Prostate gland (tissue), 2 donors: Measurements from ENCODE around the gene SLC9A4. TPM values are rescaled to one million over a fixed set of nuclear protein-coding genes. Genes with fewer than 3 reads are reported as not detected.

ENCODE experiments used
- DNase-seq: peaks from one replicate; pipeline ENCODE4 v3.0.0-alpha.2; 2019; ENCODE audit warnings: low spot score
- H3K27ac ChIP-seq, 2 donors: fragments of 200-600 bp; sonication (generic); 2 replicates each; pipeline ENCODE4 v1.5.1; 2017 to 2019
- H3K27me3 ChIP-seq: fragments of 200-600 bp; sonication (generic); replicated peaks from 2 replicates; pipeline ENCODE4 v1.5.1; 2019; ENCODE audit not compliant: insufficient read depth
- H3K36me3 ChIP-seq, 2 donors: fragments of 200-600 bp; sonication (generic); 1 replicate in 1 of 2; 2 replicates in 1 of 2; pipeline versions ENCODE4 v1.5.1 to v1.8.1; 2017 to 2019
- H3K4me1 ChIP-seq: fragments of 200-600 bp; sonication (generic); replicated peaks from 2 replicates; pipeline ENCODE4 v1.5.1; 2019
- H3K4me3 ChIP-seq, 2 donors: fragments of 200-600 bp; sonication (generic); 2 replicates each; pipeline ENCODE4 v1.5.1; 2017 to 2019
- H3K9me3 ChIP-seq: fragments of 200-600 bp; sonication (generic); 2 replicates; pipeline ENCODE4 v1.5.1; 2017
- CTCF ChIP-seq, 4 experiments: fragments of 200-600 bp in 2 of 4; fragments of 450-650 bp in 2 of 4; sonication (generic) in 2 of 4; IDR thresholded peaks; 1 replicate in 3 of 4; 2 replicates in 1 of 4; pipeline ENCODE4 v1.5.1; 2016 to 2019; ENCODE audit warnings: antibody characterized with exemption in 4 of 4, mild to moderate bottlenecking in 2 of 4, moderate library complexity in 2 of 4
- POLR2A ChIP-seq: fragments of 450-650 bp; IDR thresholded peaks from one replicate; pipeline ENCODE4 v1.6.1; 2016; ENCODE audit warnings: antibody characterized with exemption, mild to moderate bottlenecking
- POLR2AphosphoS5 ChIP-seq: sonication (generic); formaldehyde crosslinking; IDR thresholded peaks from one replicate; pipeline ENCODE4 v1.6.1; 2017; ENCODE audit warnings: antibody characterized with exemption
- WGBS: methylation state at CpG from one replicate; pipeline ENCODE4 v1.1.5; 2018; 5-methylcytosine and 5-hydroxymethylcytosine counted together
- intact Hi-C: fragments of 100-400 bp; cut with DNase I; formaldehyde crosslinking; loops from one replicate; pipeline ENCODE4 v1.14.2; 2022
- microRNA-seq: library from miRNA; unstranded; fragments of <30 nt; microRNA quantifications from one replicate; pipeline ENCODE4, GENCODE V29; 2016
- small RNA-seq, 2 donors: library from RNA; depleted of rRNA; stranded (forward); fragments of <200 nt; gene quantifications; one replicate each; pipeline ENCODE3, GENCODE V24; 2016
- total RNA-seq, 2 donors: library from RNA; depleted of rRNA; stranded (reverse); fragments of >200 nt; gene quantifications; one replicate each; pipeline ENCODE4 v1.1.0, GENCODE V29; 2016

Gene SLC9A4
- total RNA-seq, 2 donors from 2014 or later = not detected

GRCh38 chr2:102575888-102576287 is 102.9 kb downstream of the SLC9A4 start:
- H3K27me3 ChIP-seq = no peaks in the 10 kb centered on the region
- WGBS = 91% methylated on average over 1 of the region's 1 CpG
- H3K4me3 ChIP-seq = no peak overlapping the region
- no peaks in the 10 kb centered on the region for H3K36me3 ChIP-seq
- H3K9me3 ChIP-seq = no peaks in the 10 kb centered on the region
- H3K27ac ChIP-seq = no peak overlapping the region
- intact Hi-C loops = no loop called here
- TF ChIP-seq POLR2A (no peak), POLR2AphosphoS5 (no peak)
- H3K4me1 ChIP-seq = no peaks in the 10 kb centered on the region
- DNase-seq = no peak

GRCh38 chr2:102578376-102578775 is 105.3 kb downstream of the SLC9A4 start:
- Histone ChIP-seq H3K4me3 (no peak overlapping the region), H3K9me3 (no peaks in the 10 kb centered on the region), H3K27me3 (no peaks in the 10 kb centered on the region), H3K36me3 (no peaks in the 10 kb centered on the region), H3K27ac (no peak overlapping the region), H3K4me1 (no peaks in the 10 kb centered on the region)
- intact Hi-C loops = no loop called here
- TF ChIP-seq POLR2AphosphoS5 = no peak
- TF ChIP-seq POLR2A = no peak
- TF ChIP-seq CTCF (IDR thresholded peaks at IDR 0.05) = no peak
- 87% methylated on average over 2 of the region's 2 CpGs for WGBS
- no peak for DNase-seq

GRCh38 chr2:102581911-102582310 is 108.9 kb downstream of the SLC9A4 start:
- Histone ChIP-seq H3K27ac (no peak overlapping the region), H3K9me3 (no peaks in the 10 kb centered on the region), H3K4me1 (no peaks in the 10 kb centered on the region), H3K36me3 (no peaks in the 10 kb centered on the region), H3K27me3 (no peaks in the 10 kb centered on the region), H3K4me3 (no peak overlapping the region)
- intact Hi-C loops = no loop called here
- TF ChIP-seq CTCF (IDR thresholded peaks at IDR 0.05) (no peak), POLR2A (no peak), POLR2AphosphoS5 (no peak)
- DNase-seq = no peak

- intact Hi-C loops = no loop called here
- WGBS = 73% methylated on average over 2 of the region's 2 CpGs
- H3K27me3 ChIP-seq = no peaks in the 10 kb centered on the region
- H3K36me3 ChIP-seq = no peaks in the 10 kb centered on the region
- no peak for TF ChIP-seq CTCF (IDR thresholded peaks at IDR 0.05)
- TF ChIP-seq POLR2A = no peak
- TF ChIP-seq POLR2AphosphoS5 = no peak
- H3K27ac ChIP-seq = no peak overlapping the region
- H3K9me3 ChIP-seq = no peaks in the 10 kb centered on the region
- H3K4me1 ChIP-seq = no peaks in the 10 kb centered on the region
- DNase-seq = no peak
- H3K4me3 ChIP-seq = no peak overlapping the region
These were observed 109.8 kb downstream of the SLC9A4 start for GRCh38 chr2:102582845-102583244.

Small RNA genes lying within 50 kb of the gene (microRNA-seq; reads per million reads assigned to microRNA genes)
- not detected for gene MIR4772

Small RNA genes lying within 50 kb of the gene (small RNA-seq; reads per million reads assigned to genes)
- gene MIR4772 = 0 to 0.10 reads per million in 2 donors

Other genes starting within 250 kb of the SLC9A4 start
- 1 to 10 TPM; 1.3 to 3.4 TPM for gene IL1RL1, start 161.7 kb upstream of the SLC9A4 start, total RNA-seq
- gene IL18R1, start 117.4 kb upstream of the SLC9A4 start, total RNA-seq = 1 to 10 TPM in 1 of 2 donors, under 1 TPM in 1; 0.91 to 1.5 TPM
- gene IL18RAP, start 50.1 kb upstream of the SLC9A4 start, total RNA-seq = under 1 TPM in 1 of 2 donors, not detected in 1; 0.14 TPM
- 10 to 100 TPM in 1 of 2 donors, 1 to 10 TPM in 1; 7.3 to 22.4 TPM for gene SLC9A2, start 146.3 kb downstream of the SLC9A4 start, total RNA-seq